H1 (cell line): ENCODE measurements around the gene GAS7. TPM values are rescaled to one million over a fixed set of nuclear protein-coding genes. Genes with fewer than 3 reads are reported as not detected.

Experiments used
- CTCF ChIA-PET: fragments of 300-600 bp; sonication (Branson Sonifier 250); formaldehyde crosslinking; loops from one replicate; lab custom pipeline; 2021; ENCODE audit not compliant: partially characterized antibody; lab: Charles Lee
- POLR2A ChIA-PET: fragments of 300-600 bp; sonication (Branson Sonifier 250); formaldehyde crosslinking; loops from one replicate; lab custom pipeline; 2021; ENCODE audit warnings: inconsistent platforms; ENCODE audit not compliant: partially characterized antibody; lab: Charles Lee
- DNase-seq, 2 experiments: peaks; one replicate each; pipeline versions ENCODE4 v3.0.0 to v3.0.0-alpha.2; 2010 to 2022; ENCODE audit warnings: low spot score in 2 of 2, low read depth in 1 of 2, mixed read lengths in 1 of 2
- FAIRE-seq: peaks from 2 replicates; lab custom pipeline; 2011; peaks lifted over from hg19 to GRCh38; lab: Jason Lieb, UNC
- H2AFZ ChIP-seq: 2 replicates; pipeline ENCODE4 v1.8.1; 2012; ENCODE audit warnings: low read length, inconsistent platforms
- H2AK5ac ChIP-seq: 2 replicates; pipeline ENCODE4 v1.6.1; 2013; ENCODE audit warnings: low read depth, low read length
- H2BK120ac ChIP-seq: replicated peaks from 2 replicates; pipeline ENCODE3; 2013; ENCODE audit warnings: low read depth, low read length, inconsistent platforms
- H2BK12ac ChIP-seq: 2 replicates; pipeline ENCODE4 v1.6.1; 2013; ENCODE audit warnings: low read depth, low read length
- H2BK15ac ChIP-seq: 2 replicates; pipeline ENCODE4 v1.6.1; 2013; ENCODE audit warnings: low read length
- H2BK20ac ChIP-seq: 2 replicates; pipeline ENCODE4 v1.6.1; 2013; ENCODE audit warnings: low read length
- H2BK5ac ChIP-seq: 2 replicates; pipeline ENCODE4 v1.6.1; 2013; ENCODE audit warnings: low read depth, low read length
- H3K14ac ChIP-seq: 2 replicates; pipeline ENCODE4 v1.6.1; 2013; ENCODE audit warnings: inconsistent platforms; ENCODE audit not compliant: insufficient read length
- H3K18ac ChIP-seq: 2 replicates; pipeline ENCODE4 v1.6.1; 2013; ENCODE audit warnings: low read length; ENCODE audit errors: extremely low read depth
- H3K23ac ChIP-seq: 2 replicates; pipeline ENCODE4 v1.6.1; 2013; ENCODE audit warnings: inconsistent platforms; ENCODE audit not compliant: insufficient read length
- H3K23me2 ChIP-seq: 2 replicates; pipeline ENCODE4 v1.6.1; 2013; ENCODE audit warnings: low read depth, low read length
- H3K27ac ChIP-seq: 2 replicates; pipeline ENCODE4 v1.6.1; 2011; ENCODE audit warnings: low read depth, low read length, inconsistent platforms
- H3K27me3 ChIP-seq, 4 experiments: replicated peaks in 1 of 4; 1 replicate in 1 of 4; 2 replicates in 3 of 4; pipeline versions ENCODE4 v1.6.1 to v1.8.1; 2011 to 2013; ENCODE audit warnings: low read length in 3 of 4, mild to moderate bottlenecking in 3 of 4, inconsistent platforms in 2 of 4, mixed read lengths in 2 of 4, moderate library complexity in 1 of 4; ENCODE audit not compliant: control insufficient read depth in 3 of 4, insufficient read depth in 3 of 4; ENCODE audit errors: extremely low read depth in 1 of 4
- H3K36me3 ChIP-seq, 4 experiments: 2 replicates each; pipeline versions ENCODE4 v1.6.1 to v1.8.1; 2011 to 2013; ENCODE audit warnings: mild to moderate bottlenecking in 4 of 4, low read length in 3 of 4, moderate library complexity in 2 of 4, control low read depth in 1 of 4, inconsistent platforms in 1 of 4; ENCODE audit not compliant: insufficient read depth in 4 of 4, control insufficient read depth in 2 of 4
- H3K4ac ChIP-seq: replicated peaks from 2 replicates; pipeline ENCODE3; 2013; ENCODE audit warnings: low read length, low read depth, mixed read lengths, inconsistent platforms; ENCODE audit not compliant: insufficient read length
- H3K4me1 ChIP-seq, 4 experiments: replicated peaks in 1 of 4; 1 replicate in 1 of 4; 2 replicates in 3 of 4; pipeline versions ENCODE4 v1.6.1 to v1.8.1; 2011 to 2013; ENCODE audit warnings: low read length in 3 of 4, inconsistent platforms in 2 of 4, mixed read lengths in 1 of 4; ENCODE audit not compliant: insufficient read depth in 4 of 4, control insufficient read depth in 3 of 4
- H3K4me2 ChIP-seq, 2 experiments: 2 replicates each; pipeline versions ENCODE4 v1.6.1 to v1.8.1; 2011 to 2013; ENCODE audit warnings: low read depth in 2 of 2, low read length in 2 of 2, control low read depth in 1 of 2, inconsistent platforms in 1 of 2, mild to moderate bottlenecking in 1 of 2; ENCODE audit not compliant: insufficient read depth in 1 of 2
- H3K4me3 ChIP-seq, 4 experiments: fragments of 200-600, 300-600 bp in 1 of 4; sonication (generic), shearing (Covaris generic), sonication (Bioruptor Twin) in 1 of 4; 2 replicates each; pipeline versions ENCODE4 v1.5.1 to v1.8.1; 2011 to 2016; ENCODE audit warnings: low read length in 4 of 4, low read depth in 3 of 4, control low read depth in 2 of 4, inconsistent platforms in 2 of 4, mild to moderate bottlenecking in 2 of 4, mixed read lengths in 1 of 4, moderate library complexity in 1 of 4; ENCODE audit not compliant: insufficient read depth in 2 of 4; ENCODE audit errors: extremely low read depth in 1 of 4
- H3K56ac ChIP-seq: replicated peaks from 2 replicates; pipeline ENCODE3; 2013; ENCODE audit warnings: low read depth, mild to moderate bottlenecking, mixed read lengths, low read length, inconsistent platforms; ENCODE audit not compliant: insufficient read length
- H3K79me1 ChIP-seq: 2 replicates; pipeline ENCODE4 v1.6.1; 2013; ENCODE audit warnings: low read depth, low read length, control low read depth
- H3K79me2 ChIP-seq, 2 experiments: 2 replicates each; pipeline versions ENCODE4 v1.6.1 to v1.8.1; 2012 to 2013; ENCODE audit warnings: low read length in 2 of 2, mild to moderate bottlenecking in 2 of 2, inconsistent platforms in 1 of 2; ENCODE audit not compliant: insufficient read depth in 2 of 2, control insufficient read depth in 1 of 2
- H3K9ac ChIP-seq, 4 experiments: replicated peaks in 1 of 4; 1 replicate in 1 of 4; 2 replicates in 3 of 4; pipeline versions ENCODE4 v1.6.1 to v1.8.1; 2011 to 2013; ENCODE audit warnings: low read depth in 3 of 4, low read length in 3 of 4, control low read depth in 2 of 4, mild to moderate bottlenecking in 2 of 4, moderate library complexity in 2 of 4, inconsistent platforms in 1 of 4; ENCODE audit errors: extremely low read depth in 1 of 4
- H3K9me3 ChIP-seq, 2 experiments: 2 replicates each; pipeline versions ENCODE4 v1.6.1 to v1.8.1; 2012 to 2013; ENCODE audit warnings: mild to moderate bottlenecking in 2 of 2, moderate library complexity in 2 of 2, control low read depth in 1 of 2, inconsistent platforms in 1 of 2, low read depth in 1 of 2, low read length in 1 of 2, mixed read lengths in 1 of 2; ENCODE audit not compliant: insufficient read depth in 2 of 2
- H4K20me1 ChIP-seq, 2 experiments: replicated peaks in 1 of 2; 2 replicates each; pipeline versions ENCODE3 to v1.8.1; 2011 to 2013; ENCODE audit warnings: inconsistent platforms in 2 of 2, low read length in 2 of 2, mild to moderate bottlenecking in 1 of 2; ENCODE audit not compliant: insufficient read depth in 2 of 2, control insufficient read depth in 1 of 2
- H4K5ac ChIP-seq: 2 replicates; pipeline ENCODE4 v1.6.1; 2013; ENCODE audit warnings: low read length, low read depth, mixed read lengths, inconsistent platforms; ENCODE audit not compliant: insufficient read length
- H4K8ac ChIP-seq: 2 replicates; pipeline ENCODE4 v1.8.0; 2013; ENCODE audit warnings: mild to moderate bottlenecking, moderate library complexity, low read length, inconsistent platforms; ENCODE audit not compliant: insufficient read depth; ENCODE audit errors: extremely low read depth
- H4K91ac ChIP-seq: replicated peaks from 2 replicates; pipeline ENCODE3; 2013; ENCODE audit warnings: low read length, mixed read lengths, inconsistent platforms; ENCODE audit not compliant: insufficient read length
- BRCA1 ChIP-seq: IDR thresholded peaks from 2 replicates; pipeline ENCODE4 v1.6.1; 2012; ENCODE audit warnings: low read depth, low read length, improper control_type of control experiment
- CBX8 ChIP-seq: fragments of 300-800, 300-1000 bp; sonication (generic); IDR thresholded peaks from 2 replicates; pipeline ENCODE4 v1.7.1; 2016; ENCODE audit warnings: low read depth, low read length, borderline replicate concordance
- CEBPB ChIP-seq: IDR thresholded peaks from 2 replicates; pipeline ENCODE4 v1.6.1; 2012; ENCODE audit warnings: low read depth, low read length
- CHD1 ChIP-seq: IDR thresholded peaks from 2 replicates; pipeline ENCODE4 v1.6.1; 2012; ENCODE audit warnings: low read depth, low read length, improper control_type of control experiment
- JUND ChIP-seq: IDR thresholded peaks from 2 replicates; pipeline ENCODE4 v1.6.1; 2011; ENCODE audit warnings: mild to moderate bottlenecking, improper control_type of control experiment, low read length
- POLR2A ChIP-seq, 2 experiments: IDR thresholded peaks; 1 replicate in 1 of 2; 2 replicates in 1 of 2; pipeline ENCODE4 v1.6.1; 2011; ENCODE audit warnings: low read depth in 2 of 2, low read length in 2 of 2, mild to moderate bottlenecking in 2 of 2; ENCODE audit errors: control extremely low read depth in 1 of 2
- POLR2AphosphoS5 ChIP-seq: IDR thresholded peaks from 2 replicates; pipeline ENCODE4 v1.6.1; 2011; ENCODE audit warnings: low read depth, low read length
- POU5F1 ChIP-seq: IDR thresholded peaks from 2 replicates; pipeline ENCODE4 v1.6.1; 2011; ENCODE audit warnings: low read depth, mild to moderate bottlenecking, low read length, moderate library complexity
- SP1 ChIP-seq: IDR thresholded peaks from 2 replicates; pipeline ENCODE4 v1.6.1; 2011; ENCODE audit warnings: low read depth, low read length
- SUZ12 ChIP-seq: fragments of 200-600 bp; sonication (generic); IDR thresholded peaks from 2 replicates; pipeline ENCODE4 v1.6.1; 2012; ENCODE audit warnings: mild to moderate bottlenecking, inconsistent platforms, low read length, moderate library complexity, mixed read lengths
- USF2 ChIP-seq: IDR thresholded peaks from 2 replicates; pipeline ENCODE4 v1.6.1; 2011; ENCODE audit warnings: low read length, improper control_type of control experiment
- WGBS, 2 experiments: shearing (Covaris generic) in 1 of 2; methylation state at CpG; one replicate each; pipeline versions ENCODE4 v1.1.6 to v1.1.7; 2013 to 2015; ENCODE audit warnings: low lambda C conversion rate in 2 of 2, mixed read lengths in 2 of 2, inconsistent platforms in 1 of 2, low coverage in 1 of 2, missing lambda C conversion rate in 1 of 2; ENCODE audit not compliant: insufficient replicate concordance in 2 of 2, insufficient coverage in 1 of 2, insufficient read length in 1 of 2; ENCODE audit errors: extremely low coverage in 1 of 2, missing lambda C conversion rate in 1 of 2; 5-methylcytosine and 5-hydroxymethylcytosine counted together
- polyA plus RNA-seq, 7 experiments: library from polyadenylated mRNA; depleted of rRNA in 3 of 7; stranded (reverse) in 5 of 7; unstranded in 2 of 7; fragments of >200 nt in 5 of 7; fragments of 200-250 nt in 2 of 7; gene quantifications; 1 replicate in 5 of 7; 2 replicates in 1 of 7; 4 replicates in 1 of 7; pipeline versions ENCODE4 v1.2.1 to v1.2.3, GENCODE V29; 2011 to 2013; ENCODE audit warnings: missing spikeins in 2 of 7, mixed read lengths in 2 of 7
- total RNA-seq: library from RNA; stranded (reverse); fragmentation: NEBNext Ultra II Directional; extraction: Animal tissue kit (Norgen Biotek cat#: 25700); gene quantifications from 2 replicates; pipeline ENCODE4 v1.2.1, GENCODE V29; 2021

The GAS7 gene
- total and polyA plus RNA-seq, 2 of the 8 experiments (the other 6 are each of a cell fraction or from before 2014, with no cell fraction given) = 5.0 to 14.5 TPM

- no peak for FAIRE-seq
- POLR2A ChIA-PET = no interaction called here
- no peak overlapping the region for H2AK5ac ChIP-seq
- no peak for TF ChIP-seq USF2
- TF ChIP-seq SUZ12 = no peak
- no peak for TF ChIP-seq BRCA1
- TF ChIP-seq POLR2A (IDR thresholded peaks at IDR 0.05; ENCODE audit: control extremely low read depth in 1 of 2, low read depth in 2 of 2, low read length in 2 of 2) = no peak
- TF ChIP-seq CEBPB = no peak
- no peak for TF ChIP-seq SP1
- TF ChIP-seq JUND = no peak
- TF ChIP-seq CHD1 = no peak
- no peak for TF ChIP-seq POLR2AphosphoS5
- TF ChIP-seq CBX8 = no peak
- TF ChIP-seq POU5F1 = no peak
Measured at GRCh38 chr17:10192461-10192860, 5.9 kb downstream of the GAS7 start.

More at GRCh38 chr17:10192461-10192860, 5.9 kb downstream of the GAS7 start:
- Histone ChIP-seq H3K9me3 (peaks cover 6 to 11% of the 10 kb centered on the region in 2 experiments; a peak in 2 of 4 replicates), H3K4me3 (no peak overlapping the region), H3K36me3 (0 out of 8 replicates have a peak, but pooled peaks cover 0 to 7% (median 0%) of the 10 kb centered on the region in 4 experiments), H3K56ac (no peak overlapping the region), H3K27ac (no peak overlapping the region), H3K4ac (no peak overlapping the region), H3K9ac (no peak overlapping the region), H3K23me2 (peaks cover 3% of the 10 kb centered on the region; the same call in 1 of the 2 replicates), H2BK120ac (no peak overlapping the region), H3K18ac (no peak overlapping the region), H4K8ac (no peak overlapping the region), H4K20me1 (peaks cover 2% of the 10 kb centered on the region in 2 experiments), H3K27me3 (peaks cover 0 to 16% (median 11%) of the 10 kb centered on the region in 4 experiments; a peak in 6 of 7 replicates), H2BK20ac (no peak overlapping the region), H3K23ac (no peak overlapping the region), H3K79me1 (peaks cover 3% of the 10 kb centered on the region; the same call in 1 of the 2 replicates), H3K4me2 (no peak overlapping the region), H4K91ac (no peak overlapping the region), H3K79me2 (no peaks in the 10 kb centered on the region), H2BK5ac (no peak overlapping the region), H4K5ac (no peak overlapping the region), H2BK12ac (no peak overlapping the region), H2BK15ac (no peak overlapping the region; the same call in 1 of the 2 replicates), H3K14ac (no peak overlapping the region), H2AFZ (no peak overlapping the region), H3K4me1 (peaks cover 0 to 5% (median 0%) of the 10 kb centered on the region in 4 experiments; a peak in 3 of 7 replicates)
- no peak for DNase-seq
- 83% methylated on average over 5 of the region's 5 CpGs; no CpG with 5 or more reads in 1 of the 2 experiments for WGBS, 2 experiments
- CTCF ChIA-PET = interaction anchor here (0.6 to 1.1 kb wide), 2 partner anchors 34 to 138 kb away, joined by 3 read pairs; no protein-coding TSS in a partner anchor
